H9 (cell line): Measurements from ENCODE around the gene LIPC. TPM values are rescaled to one million over a fixed set of nuclear protein-coding genes. Genes with fewer than 3 reads are reported as not detected.

ENCODE experiments used
- DNase-seq: peaks from one replicate; pipeline ENCODE4 v3.0.0-alpha.2; 2017
- H2AFZ ChIP-seq: one replicate; pipeline ENCODE4 v1.6.1; 2013; ENCODE audit warnings: mild to moderate bottlenecking, low read length, control low read depth, moderate library complexity
- H2AK5ac ChIP-seq: 2 replicates; pipeline ENCODE4 v1.6.1; 2013; ENCODE audit warnings: low read length, control low read depth, mixed read lengths; ENCODE audit not compliant: insufficient read length
- H2BK120ac ChIP-seq: one replicate; pipeline ENCODE4 v1.6.1; 2013; ENCODE audit warnings: low read depth, mild to moderate bottlenecking, low read length, control low read depth, inconsistent platforms; ENCODE audit not compliant: poor library complexity, severe bottlenecking
- H2BK12ac ChIP-seq: 2 replicates; pipeline ENCODE4 v1.6.1; 2013; ENCODE audit warnings: low read length, control low read depth, mixed read lengths, low read depth; ENCODE audit not compliant: insufficient read length
- H2BK15ac ChIP-seq: 2 replicates; pipeline ENCODE4 v1.6.1; 2013; ENCODE audit warnings: low read depth, low read length, control low read depth
- H2BK20ac ChIP-seq: one replicate; pipeline ENCODE4 v1.6.1; 2013; ENCODE audit warnings: low read depth, mild to moderate bottlenecking, low read length, control low read depth, inconsistent platforms; ENCODE audit not compliant: poor library complexity, severe bottlenecking
- H2BK5ac ChIP-seq: 2 replicates; pipeline ENCODE4 v1.6.1; 2013; ENCODE audit warnings: low read length, control low read depth, mixed read lengths; ENCODE audit not compliant: insufficient read length
- H3K14ac ChIP-seq: 2 replicates; pipeline ENCODE4 v1.6.1; 2013; ENCODE audit warnings: low read length, control low read depth; ENCODE audit not compliant: insufficient read depth
- H3K18ac ChIP-seq: 2 replicates; pipeline ENCODE4 v1.6.1; 2013; ENCODE audit warnings: low read depth, mild to moderate bottlenecking, mixed read lengths, low read length, control low read depth; ENCODE audit not compliant: insufficient read length
- H3K23ac ChIP-seq: 2 replicates; pipeline ENCODE4 v1.6.1; 2013; ENCODE audit warnings: low read length, control low read depth, mixed read lengths, low read depth; ENCODE audit not compliant: insufficient read length
- H3K23me2 ChIP-seq: 2 replicates; pipeline ENCODE4 v1.6.1; 2013; ENCODE audit warnings: low read depth, mild to moderate bottlenecking, mixed read lengths, low read length, control low read depth; ENCODE audit not compliant: insufficient read length, poor library complexity, severe bottlenecking
- H3K27ac ChIP-seq: 2 replicates; pipeline ENCODE4 v1.5.1; 2013; ENCODE audit warnings: low read length, control low read depth, mixed read lengths, low read depth; ENCODE audit not compliant: insufficient read length
- H3K27me3 ChIP-seq: 2 replicates; pipeline ENCODE4 v1.6.1; 2013; ENCODE audit warnings: low read length, control low read depth, inconsistent platforms; ENCODE audit not compliant: insufficient read depth
- H3K4ac ChIP-seq: 2 replicates; pipeline ENCODE4 v1.6.1; 2013; ENCODE audit warnings: low read depth, mild to moderate bottlenecking, control low read depth, inconsistent platforms, low read length, moderate library complexity
- H3K4me1 ChIP-seq: 2 replicates; pipeline ENCODE4 v1.6.1; 2013; ENCODE audit warnings: low read length, control low read depth, inconsistent platforms; ENCODE audit not compliant: insufficient read depth
- H3K4me2 ChIP-seq: 2 replicates; pipeline ENCODE4 v1.6.1; 2013; ENCODE audit warnings: low read length, control low read depth, mixed read lengths; ENCODE audit not compliant: insufficient read length, insufficient read depth
- H3K56ac ChIP-seq: 2 replicates; pipeline ENCODE4 v1.6.1; 2013; ENCODE audit warnings: low read depth, mild to moderate bottlenecking, mixed read lengths, low read length, control low read depth; ENCODE audit not compliant: insufficient read length
- H3K79me1 ChIP-seq: 2 replicates; pipeline ENCODE4 v1.6.1; 2013; ENCODE audit warnings: low read depth, mild to moderate bottlenecking, moderate library complexity, low read length, control low read depth, inconsistent platforms; ENCODE audit not compliant: insufficient read depth, poor library complexity, severe bottlenecking
- H3K79me2 ChIP-seq: 2 replicates; pipeline ENCODE4 v1.6.1; 2013; ENCODE audit warnings: low read length, control low read depth, inconsistent platforms; ENCODE audit not compliant: insufficient read depth
- H3K9ac ChIP-seq: 2 replicates; pipeline ENCODE4 v1.6.1; 2013; ENCODE audit warnings: low read length, control low read depth, mixed read lengths; ENCODE audit not compliant: insufficient read length; ENCODE audit errors: extremely low read depth
- H3K9me3 ChIP-seq: one replicate; pipeline ENCODE4 v1.6.1; 2013; ENCODE audit warnings: low read depth, low read length, inconsistent platforms; ENCODE audit not compliant: control insufficient read depth
- H3T11ph ChIP-seq: one replicate; pipeline ENCODE4 v1.6.1; 2013; ENCODE audit warnings: mild to moderate bottlenecking, low read length, control low read depth, inconsistent platforms
- H4K20me1 ChIP-seq: one replicate; pipeline ENCODE4 v1.6.1; 2013; ENCODE audit not compliant: control insufficient read depth, insufficient read length, insufficient read depth
- H4K5ac ChIP-seq: 2 replicates; pipeline ENCODE4 v1.6.1; 2013; ENCODE audit warnings: low read depth, mild to moderate bottlenecking, mixed read lengths, low read length, control low read depth; ENCODE audit not compliant: insufficient read length
- H4K8ac ChIP-seq: replicated peaks from 2 replicates; pipeline ENCODE4 v1.6.1; 2013; ENCODE audit warnings: low read length, control low read depth, mixed read lengths, low read depth; ENCODE audit not compliant: insufficient read length
- H4K91ac ChIP-seq: 2 replicates; pipeline ENCODE4 v1.6.1; 2013; ENCODE audit warnings: low read depth, mild to moderate bottlenecking, moderate library complexity, mixed read lengths, low read length, control low read depth; ENCODE audit not compliant: insufficient read length
- H3K27ac Mint-ChIP-seq, 3 experiments: 2 replicates in 2 of 3; 3 replicates in 1 of 3; pipeline ENCODE4 v1.8.0; 2020 to 2021; ENCODE audit warnings: mixed read lengths in 3 of 3, mild to moderate bottlenecking in 1 of 3, moderate library complexity in 1 of 3
- H3K27me3 Mint-ChIP-seq: 2 replicates; pipeline ENCODE4 v1.8.0; 2021; ENCODE audit warnings: low read depth, mild to moderate bottlenecking, moderate library complexity, mixed read lengths
- H3K36me3 Mint-ChIP-seq, 3 experiments: 2 replicates in 2 of 3; 3 replicates in 1 of 3; pipeline ENCODE4 v1.8.0; 2020 to 2021; ENCODE audit warnings: low read depth in 3 of 3, mixed read lengths in 3 of 3; ENCODE audit not compliant: insufficient read depth in 1 of 3
- H3K4me1 Mint-ChIP-seq, 2 experiments: 2 replicates each; pipeline ENCODE4 v1.8.0; 2020; ENCODE audit warnings: mixed read lengths in 2 of 2
- H3K4me3 Mint-ChIP-seq, 2 experiments: 2 replicates in 1 of 2; 3 replicates in 1 of 2; pipeline ENCODE4 v1.8.0; 2020 to 2021; ENCODE audit warnings: mild to moderate bottlenecking in 2 of 2, mixed read lengths in 2 of 2, moderate library complexity in 1 of 2
- H3K9me3 Mint-ChIP-seq, 2 experiments: 2 replicates in 1 of 2; 3 replicates in 1 of 2; pipeline ENCODE4 v1.8.0; 2020; ENCODE audit warnings: mild to moderate bottlenecking in 2 of 2, mixed read lengths in 2 of 2, moderate library complexity in 1 of 2
- CTCF ChIP-seq: fragments of 200-600 bp; sonication (generic); conservative IDR thresholded peaks from 3 replicates; pipeline ENCODE4 v1.8.0; 2021; ENCODE audit warnings: antibody characterized with exemption, mild to moderate bottlenecking
- WGBS: extraction: QIAGEN DNeasy Blood & Tissue Kit; methylation state at CpG from one replicate; pipeline ENCODE4 v1.1.7; 2013; ENCODE audit warnings: missing lambda C conversion rate, low lambda C conversion rate, mixed read lengths; ENCODE audit not compliant: insufficient read length; ENCODE audit errors: extremely low coverage; 5-methylcytosine and 5-hydroxymethylcytosine counted together
- long read RNA-seq: library from polyadenylated mRNA; unstranded; transcript quantifications from one replicate; pipeline ENCODE4 v2.0.0, GENCODE V29; 2020
- total RNA-seq: library from RNA; stranded (reverse); gene quantifications from 2 replicates; pipeline ENCODE4 v1.2.1, GENCODE V29; 2021

LIPC gene
- total RNA-seq, result not detected in 2 replicates
- long read RNA-seq, result 0 reads

DNA sequence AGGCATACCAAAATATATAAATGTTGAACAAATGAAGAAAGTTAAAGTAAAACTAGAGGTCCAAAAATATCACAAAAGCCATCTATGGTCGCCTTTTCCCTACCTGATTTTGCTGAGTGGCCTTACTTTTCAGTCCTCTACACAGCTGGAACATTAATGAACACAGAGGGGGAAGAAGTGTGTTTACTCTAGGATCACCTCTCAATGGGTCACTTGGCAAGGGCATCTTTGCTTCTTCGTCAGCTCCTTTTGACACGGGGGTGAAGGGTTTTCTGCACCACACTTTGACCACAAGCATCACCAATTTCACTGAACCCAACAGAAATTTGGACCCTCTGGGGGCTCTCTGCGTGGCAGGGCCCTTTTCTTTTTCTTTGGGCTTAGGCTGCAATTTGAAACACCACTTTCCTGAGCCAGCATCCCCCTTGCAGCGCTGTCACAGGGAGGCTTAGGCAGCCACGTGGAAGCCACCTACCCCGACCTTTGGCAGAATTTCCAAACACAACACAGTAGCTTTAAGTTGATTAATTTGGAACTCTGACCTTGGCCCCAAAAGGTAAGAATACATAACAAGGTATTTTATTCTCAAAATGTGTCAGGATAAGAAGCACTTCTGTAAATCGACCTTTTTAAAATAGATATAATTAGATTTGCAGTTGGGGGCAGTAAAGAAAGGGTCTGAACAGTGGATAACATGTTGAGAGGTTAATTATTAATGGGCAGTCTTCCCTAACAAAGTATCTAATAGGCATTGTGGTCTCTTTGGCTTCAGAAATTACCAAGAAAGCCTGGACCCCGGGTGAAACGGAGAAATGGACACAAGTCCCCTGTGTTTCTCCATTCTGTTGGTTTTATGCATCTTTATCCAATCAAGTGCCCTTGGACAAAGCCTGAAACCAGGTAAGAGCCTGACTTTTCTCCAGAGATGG, at the start of gene LIPC:
Gene LIPC, plus strand, starts transcription at position 771 of the 929 bp plus-strand sequence. Its CDS starts 42 bp downstream, at position 813.
- Mint-ChIP-seq H3K36me3 (no peaks in the 10 kb centered on the region), H3K27me3 (no peaks in the 10 kb centered on the region; the same call in 1 of the 2 replicates), H3K4me3 (no peak within 1 kb of the TSS), H3K4me1 (peaks cover 9 to 11% of the 10 kb centered on the region in 2 experiments; a peak in 3 of 4 replicates), H3K9me3 (no peaks in the 10 kb centered on the region), H3K27ac (no peak within 1 kb of the TSS; a peak in 1 of 7 replicates)
- Histone ChIP-seq H2BK15ac (no peak within 1 kb of the TSS), H2BK5ac (no peak within 1 kb of the TSS), H4K5ac (no peak within 1 kb of the TSS), H3K27ac (no peak within 1 kb of the TSS), H3K23me2 (no peaks in the 10 kb centered on the region), H2AFZ (no peak within 1 kb of the TSS), H3K9me3 (no peaks in the 10 kb centered on the region), H3K4me1 (no peaks in the 10 kb centered on the region), H2BK20ac (no peak within 1 kb of the TSS), H2BK12ac (no peak within 1 kb of the TSS), H3T11ph (no peak within 1 kb of the TSS), H3K56ac (no peak within 1 kb of the TSS), H3K4ac (no peak within 1 kb of the TSS), H3K23ac (no peak within 1 kb of the TSS), H3K9ac (no peak within 1 kb of the TSS), H3K18ac (no peak within 1 kb of the TSS), H3K27me3 (no peaks in the 10 kb centered on the region), H2BK120ac (no peak within 1 kb of the TSS), H4K91ac (no peak within 1 kb of the TSS), H3K79me1 (no peaks in the 10 kb centered on the region), H4K8ac (no peak within 1 kb of the TSS), H2AK5ac (no peak within 1 kb of the TSS), H3K4me2 (no peak within 1 kb of the TSS), H4K20me1 (no peaks in the 10 kb centered on the region), H3K79me2 (no peaks in the 10 kb centered on the region), H3K14ac (no peak within 1 kb of the TSS)
- no CpG with 5 or more reads among the region's 10 CpGs for WGBS
- DNase-seq, result no peak
- no peak for TF ChIP-seq CTCF
